ENCODE data around the gene SMAD3.

DNA sequence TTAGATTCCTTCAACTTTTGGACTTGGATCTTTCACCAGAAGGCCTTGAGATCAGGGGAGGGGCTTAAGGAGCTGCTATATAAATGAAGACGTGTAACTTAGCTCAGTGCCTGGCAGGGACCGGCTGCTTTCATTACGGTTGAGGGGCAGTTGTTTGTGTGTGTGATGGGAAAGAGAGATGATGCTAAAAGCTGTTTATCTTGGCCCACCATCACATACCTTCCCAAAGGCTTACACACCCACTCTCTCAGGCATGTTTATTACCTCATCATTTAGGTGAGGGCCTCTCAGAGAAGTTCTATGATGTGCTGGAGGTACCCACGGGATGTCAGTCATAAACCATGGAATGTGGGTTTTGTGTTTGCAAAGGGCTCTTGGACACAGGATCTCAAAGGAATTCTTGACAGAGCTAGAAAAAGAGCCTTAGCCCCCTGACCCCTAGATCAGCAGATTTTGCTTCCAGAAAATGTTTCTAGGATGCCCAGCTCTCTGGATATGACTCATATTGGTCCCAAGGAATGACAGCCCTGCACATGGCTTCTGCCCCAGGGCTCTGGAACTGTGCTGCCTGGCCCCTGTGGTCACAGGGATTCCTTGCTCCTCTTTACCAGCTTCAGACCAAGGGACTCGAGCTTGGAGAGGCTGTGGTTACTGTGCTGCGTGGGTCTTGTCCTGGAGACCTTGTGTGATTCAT is 15.9 kb upstream of the SMAD3 start:
- TF ChIP-seq, protein P1, sequence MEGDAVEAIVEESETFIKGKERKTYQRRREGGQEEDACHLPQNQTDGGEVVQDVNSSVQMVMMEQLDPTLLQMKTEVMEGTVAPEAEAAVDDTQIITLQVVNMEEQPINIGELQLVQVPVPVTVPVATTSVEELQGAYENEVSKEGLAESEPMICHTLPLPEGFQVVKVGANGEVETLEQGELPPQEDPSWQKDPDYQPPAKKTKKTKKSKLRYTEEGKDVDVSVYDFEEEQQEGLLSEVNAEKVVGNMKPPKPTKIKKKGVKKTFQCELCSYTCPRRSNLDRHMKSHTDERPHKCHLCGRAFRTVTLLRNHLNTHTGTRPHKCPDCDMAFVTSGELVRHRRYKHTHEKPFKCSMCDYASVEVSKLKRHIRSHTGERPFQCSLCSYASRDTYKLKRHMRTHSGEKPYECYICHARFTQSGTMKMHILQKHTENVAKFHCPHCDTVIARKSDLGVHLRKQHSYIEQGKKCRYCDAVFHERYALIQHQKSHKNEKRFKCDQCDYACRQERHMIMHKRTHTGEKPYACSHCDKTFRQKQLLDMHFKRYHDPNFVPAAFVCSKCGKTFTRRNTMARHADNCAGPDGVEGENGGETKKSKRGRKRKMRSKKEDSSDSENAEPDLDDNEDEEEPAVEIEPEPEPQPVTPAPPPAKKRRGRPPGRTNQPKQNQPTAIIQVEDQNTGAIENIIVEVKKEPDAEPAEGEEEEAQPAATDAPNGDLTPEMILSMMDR (IDR thresholded peaks at IDR 0.05; ENCODE audit: low read depth, low read length, missing input control), result no peak
- TF ChIP-seq YY1 (IDR thresholded peaks at IDR 0.05), result no peak
- peak in 1 of 2 donors; percentile 20 for TF ChIP-seq EGR1 (IDR thresholded peaks at IDR 0.05; ENCODE audit: low read depth in 2 of 2)

Measured in liver (tissue), 3 donors.